HEK293 (cell line): Measurements from ENCODE around the gene OR2V2.

Experiments used
- FEZF1 ChIP-seq: fragments of 450-650 bp; formaldehyde crosslinking; IDR thresholded peaks from 2 replicates; pipeline ENCODE4 v1.5.1; 2016; ENCODE audit warnings: missing biosample characterization, missing genetic modification characterization
- IKZF3 ChIP-seq: fragments of 450-650 bp; IDR thresholded peaks from 2 replicates; pipeline ENCODE4 v1.5.0; 2018; ENCODE audit warnings: missing biosample characterization, mild to moderate bottlenecking, missing genetic modification characterization, moderate library complexity
- KLF10 ChIP-seq: fragments of 450-650 bp; IDR thresholded peaks from 2 replicates; pipeline ENCODE4 v1.5.1; 2018; ENCODE audit warnings: missing biosample characterization, mild to moderate bottlenecking, missing genetic modification characterization
- SCRT1 ChIP-seq: fragments of 450-650 bp; formaldehyde crosslinking; IDR thresholded peaks from 2 replicates; pipeline ENCODE4 v1.5.1; 2016; ENCODE audit warnings: missing biosample characterization, missing genetic modification characterization, borderline replicate concordance
- SP2 ChIP-seq: fragments of 450-650 bp; formaldehyde crosslinking; IDR thresholded peaks from 2 replicates; pipeline ENCODE4 v1.5.1; 2016; ENCODE audit warnings: missing biosample characterization, missing genetic modification characterization
- ZNF146 ChIP-seq: fragments of 450-650 bp; formaldehyde crosslinking; IDR thresholded peaks from 2 replicates; pipeline ENCODE4 v1.5.1; 2016; ENCODE audit warnings: missing biosample characterization, missing genetic modification characterization
- ZNF16 ChIP-seq: fragments of 450-650 bp; formaldehyde crosslinking; IDR thresholded peaks from 2 replicates; pipeline ENCODE4 v1.5.1; 2016; ENCODE audit warnings: low read depth, missing biosample characterization, missing genetic modification characterization
- ZNF169 ChIP-seq: fragments of 450-650 bp; formaldehyde crosslinking; IDR thresholded peaks from 2 replicates; pipeline ENCODE4 v1.5.1; 2016; ENCODE audit warnings: missing biosample characterization, missing genetic modification characterization
- ZNF211 ChIP-seq: fragments of 450-650 bp; formaldehyde crosslinking; IDR thresholded peaks from 2 replicates; pipeline ENCODE4 v1.5.1; 2016; ENCODE audit warnings: low read depth, missing biosample characterization, missing genetic modification characterization
- ZNF214 ChIP-seq: fragments of 450-650 bp; formaldehyde crosslinking; IDR thresholded peaks from 2 replicates; pipeline ENCODE4 v1.5.1; 2017; ENCODE audit warnings: missing biosample characterization, mild to moderate bottlenecking, missing genetic modification characterization, borderline replicate concordance
- ZNF341 ChIP-seq: fragments of 450-650 bp; formaldehyde crosslinking; IDR thresholded peaks from 2 replicates; pipeline ENCODE4; 2016; ENCODE audit warnings: low read depth, missing biosample characterization, missing genetic modification characterization
- ZNF37A ChIP-seq: fragments of 450-650 bp; IDR thresholded peaks from 2 replicates; pipeline ENCODE4 v1.5.1; 2018; ENCODE audit warnings: missing biosample characterization, missing genetic modification characterization
- ZNF48 ChIP-seq: fragments of 450-650 bp; formaldehyde crosslinking; IDR thresholded peaks from 2 replicates; pipeline ENCODE4 v1.5.1; 2016; ENCODE audit warnings: missing biosample characterization, missing genetic modification characterization
- ZNF521 ChIP-seq: fragments of 450-650 bp; formaldehyde crosslinking; IDR thresholded peaks from 2 replicates; pipeline ENCODE4 v1.5.1; 2017; ENCODE audit warnings: missing biosample characterization, mild to moderate bottlenecking, missing genetic modification characterization
- ZNF596 ChIP-seq: fragments of 450-650 bp; IDR thresholded peaks from 2 replicates; pipeline ENCODE4 v1.5.0; 2018; ENCODE audit warnings: missing biosample characterization, mild to moderate bottlenecking, missing genetic modification characterization, moderate library complexity
- ZNF621 ChIP-seq: fragments of 450-650 bp; formaldehyde crosslinking; IDR thresholded peaks from 2 replicates; pipeline ENCODE4 v1.5.1; 2017; ENCODE audit warnings: missing biosample characterization, missing genetic modification characterization
- ZNF623 ChIP-seq: fragments of 450-650 bp; formaldehyde crosslinking; IDR thresholded peaks from 2 replicates; pipeline ENCODE4 v1.5.1; 2016; ENCODE audit warnings: missing biosample characterization, missing genetic modification characterization
- ZNF76 ChIP-seq: fragments of 450-650 bp; formaldehyde crosslinking; IDR thresholded peaks from 2 replicates; pipeline ENCODE4; 2016; ENCODE audit warnings: low read depth, missing biosample characterization, missing genetic modification characterization, borderline replicate concordance
- ZNF777 ChIP-seq: fragments of 450-650 bp; formaldehyde crosslinking; IDR thresholded peaks from 2 replicates; pipeline ENCODE4 v1.5.1; 2017; ENCODE audit warnings: missing biosample characterization, missing genetic modification characterization, borderline replicate concordance
- TF ChIP-seq, protein P1 (sequence below): fragments of 450-650 bp; formaldehyde crosslinking; IDR thresholded peaks from 2 replicates; pipeline ENCODE4 v1.5.1; 2016; ENCODE audit warnings: missing biosample characterization, missing genetic modification characterization
- TF ChIP-seq, protein P2 (sequence below): fragments of 450-650 bp; formaldehyde crosslinking; IDR thresholded peaks from 2 replicates; pipeline ENCODE4 v1.5.1; 2017; ENCODE audit warnings: missing biosample characterization, mild to moderate bottlenecking, missing genetic modification characterization, moderate library complexity
- TF ChIP-seq, protein P3 (sequence below): fragments of 450-650 bp; IDR thresholded peaks from 2 replicates; pipeline ENCODE4 v1.5.1; 2018; ENCODE audit warnings: missing biosample characterization, mild to moderate bottlenecking, missing genetic modification characterization
- TF ChIP-seq, protein P4 (sequence below): fragments of 450-650 bp; formaldehyde crosslinking; IDR thresholded peaks from 2 replicates; pipeline ENCODE4 v1.5.1; 2016; ENCODE audit warnings: missing biosample characterization, missing genetic modification characterization
- TF ChIP-seq, protein P5 (sequence below): fragments of 450-650 bp; formaldehyde crosslinking; IDR thresholded peaks from 2 replicates; pipeline ENCODE4 v1.5.1; 2016; ENCODE audit warnings: missing biosample characterization, missing genetic modification characterization
- TF ChIP-seq, protein P6 (sequence below): fragments of 450-650 bp; formaldehyde crosslinking; IDR thresholded peaks from 2 replicates; pipeline ENCODE4 v1.5.1; 2017; ENCODE audit warnings: missing biosample characterization, missing genetic modification characterization
- TF ChIP-seq, protein P7 (sequence below): fragments of 450-650 bp; formaldehyde crosslinking; IDR thresholded peaks from 2 replicates; pipeline ENCODE4 v1.5.1; 2016; ENCODE audit warnings: missing biosample characterization, missing genetic modification characterization

The OR2V2 gene

DNA sequence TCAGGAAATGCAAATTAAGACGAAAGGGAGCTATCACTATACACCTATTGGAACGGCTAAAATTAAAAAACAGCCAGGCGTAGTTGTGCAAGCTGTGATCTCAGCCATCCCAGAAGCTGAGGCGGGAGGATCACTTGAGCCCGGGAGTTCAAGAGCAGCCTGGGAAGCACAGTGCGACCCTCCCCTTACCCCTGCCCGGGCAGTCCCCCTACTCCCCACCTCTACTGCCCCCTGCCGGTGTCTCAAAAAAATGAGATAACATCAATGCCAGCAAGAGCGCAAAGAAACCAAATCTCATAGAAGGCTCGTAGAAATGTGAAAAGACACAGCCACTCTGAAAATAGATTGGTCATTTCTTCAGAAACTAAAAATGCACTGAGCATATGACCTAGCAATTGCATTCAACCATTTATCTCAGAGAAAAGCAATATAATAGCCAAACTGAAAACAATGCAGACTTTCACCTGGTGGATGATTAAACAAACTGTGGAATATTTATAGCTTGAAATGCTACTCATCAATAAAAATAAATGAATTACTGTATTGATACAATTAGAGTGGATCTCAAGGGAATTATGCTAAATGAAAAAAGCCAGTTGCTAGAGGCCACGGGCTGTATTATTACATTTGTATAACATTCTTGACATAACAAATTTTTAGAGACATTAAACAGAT, 20.6 kb downstream of the OR2V2 start (continued):
- peak; percentile 60 for TF ChIP-seq ZNF341 (tag by site-specific recombination)
- no peak for TF ChIP-seq ZNF37A (tag by site-specific recombination)
- TF ChIP-seq ZNF521 (tag by site-specific recombination) = no peak
- no peak for TF ChIP-seq ZNF146
- TF ChIP-seq, protein P1, sequence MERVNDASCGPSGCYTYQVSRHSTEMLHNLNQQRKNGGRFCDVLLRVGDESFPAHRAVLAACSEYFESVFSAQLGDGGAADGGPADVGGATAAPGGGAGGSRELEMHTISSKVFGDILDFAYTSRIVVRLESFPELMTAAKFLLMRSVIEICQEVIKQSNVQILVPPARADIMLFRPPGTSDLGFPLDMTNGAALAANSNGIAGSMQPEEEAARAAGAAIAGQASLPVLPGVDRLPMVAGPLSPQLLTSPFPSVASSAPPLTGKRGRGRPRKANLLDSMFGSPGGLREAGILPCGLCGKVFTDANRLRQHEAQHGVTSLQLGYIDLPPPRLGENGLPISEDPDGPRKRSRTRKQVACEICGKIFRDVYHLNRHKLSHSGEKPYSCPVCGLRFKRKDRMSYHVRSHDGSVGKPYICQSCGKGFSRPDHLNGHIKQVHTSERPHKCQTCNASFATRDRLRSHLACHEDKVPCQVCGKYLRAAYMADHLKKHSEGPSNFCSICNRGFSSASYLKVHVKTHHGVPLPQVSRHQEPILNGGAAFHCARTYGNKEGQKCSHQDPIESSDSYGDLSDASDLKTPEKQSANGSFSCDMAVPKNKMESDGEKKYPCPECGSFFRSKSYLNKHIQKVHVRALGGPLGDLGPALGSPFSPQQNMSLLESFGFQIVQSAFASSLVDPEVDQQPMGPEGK = peak; percentile 68; the same call in 1 of the 2 replicates
- no peak for TF ChIP-seq ZNF211 (tag by site-specific recombination)
- TF ChIP-seq ZNF621 (tag by site-specific recombination) = no peak
- TF ChIP-seq, protein P2, sequence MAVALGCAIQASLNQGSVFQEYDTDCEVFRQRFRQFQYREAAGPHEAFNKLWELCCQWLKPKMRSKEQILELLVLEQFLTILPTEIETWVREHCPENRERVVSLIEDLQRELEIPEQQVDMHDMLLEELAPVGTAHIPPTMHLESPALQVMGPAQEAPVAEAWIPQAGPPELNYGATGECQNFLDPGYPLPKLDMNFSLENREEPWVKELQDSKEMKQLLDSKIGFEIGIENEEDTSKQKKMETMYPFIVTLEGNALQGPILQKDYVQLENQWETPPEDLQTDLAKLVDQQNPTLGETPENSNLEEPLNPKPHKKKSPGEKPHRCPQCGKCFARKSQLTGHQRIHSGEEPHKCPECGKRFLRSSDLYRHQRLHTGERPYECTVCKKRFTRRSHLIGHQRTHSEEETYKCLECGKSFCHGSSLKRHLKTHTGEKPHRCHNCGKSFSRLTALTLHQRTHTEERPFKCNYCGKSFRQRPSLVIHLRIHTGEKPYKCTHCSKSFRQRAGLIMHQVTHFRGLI (tag by site-specific recombination) = no peak
- TF ChIP-seq, protein P3, sequence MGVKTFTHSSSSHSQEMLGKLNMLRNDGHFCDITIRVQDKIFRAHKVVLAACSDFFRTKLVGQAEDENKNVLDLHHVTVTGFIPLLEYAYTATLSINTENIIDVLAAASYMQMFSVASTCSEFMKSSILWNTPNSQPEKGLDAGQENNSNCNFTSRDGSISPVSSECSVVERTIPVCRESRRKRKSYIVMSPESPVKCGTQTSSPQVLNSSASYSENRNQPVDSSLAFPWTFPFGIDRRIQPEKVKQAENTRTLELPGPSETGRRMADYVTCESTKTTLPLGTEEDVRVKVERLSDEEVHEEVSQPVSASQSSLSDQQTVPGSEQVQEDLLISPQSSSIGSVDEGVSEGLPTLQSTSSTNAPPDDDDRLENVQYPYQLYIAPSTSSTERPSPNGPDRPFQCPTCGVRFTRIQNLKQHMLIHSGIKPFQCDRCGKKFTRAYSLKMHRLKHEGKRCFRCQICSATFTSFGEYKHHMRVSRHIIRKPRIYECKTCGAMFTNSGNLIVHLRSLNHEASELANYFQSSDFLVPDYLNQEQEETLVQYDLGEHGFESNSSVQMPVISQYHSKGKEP (tag by site-specific recombination) = no peak
- TF ChIP-seq SP2 = peak; percentile 50
- peak; percentile 51; the same call in 1 of the 2 replicates for TF ChIP-seq ZNF76
- TF ChIP-seq, protein P4, sequence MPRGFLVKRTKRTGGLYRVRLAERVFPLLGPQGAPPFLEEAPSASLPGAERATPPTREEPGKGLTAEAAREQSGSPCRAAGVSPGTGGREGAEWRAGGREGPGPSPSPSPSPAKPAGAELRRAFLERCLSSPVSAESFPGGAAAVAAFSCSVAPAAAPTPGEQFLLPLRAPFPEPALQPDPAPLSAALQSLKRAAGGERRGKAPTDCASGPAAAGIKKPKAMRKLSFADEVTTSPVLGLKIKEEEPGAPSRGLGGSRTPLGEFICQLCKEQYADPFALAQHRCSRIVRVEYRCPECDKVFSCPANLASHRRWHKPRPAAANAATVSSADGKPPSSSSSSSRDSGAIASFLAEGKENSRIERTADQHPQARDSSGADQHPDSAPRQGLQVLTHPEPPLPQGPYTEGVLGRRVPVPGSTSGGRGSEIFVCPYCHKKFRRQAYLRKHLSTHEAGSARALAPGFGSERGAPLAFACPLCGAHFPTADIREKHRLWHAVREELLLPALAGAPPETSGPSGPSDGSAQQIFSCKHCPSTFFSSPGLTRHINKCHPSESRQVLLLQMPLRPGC (tag by site-specific recombination) = no peak
- no peak for TF ChIP-seq ZNF214 (tag by site-specific recombination)
- TF ChIP-seq, protein P5, sequence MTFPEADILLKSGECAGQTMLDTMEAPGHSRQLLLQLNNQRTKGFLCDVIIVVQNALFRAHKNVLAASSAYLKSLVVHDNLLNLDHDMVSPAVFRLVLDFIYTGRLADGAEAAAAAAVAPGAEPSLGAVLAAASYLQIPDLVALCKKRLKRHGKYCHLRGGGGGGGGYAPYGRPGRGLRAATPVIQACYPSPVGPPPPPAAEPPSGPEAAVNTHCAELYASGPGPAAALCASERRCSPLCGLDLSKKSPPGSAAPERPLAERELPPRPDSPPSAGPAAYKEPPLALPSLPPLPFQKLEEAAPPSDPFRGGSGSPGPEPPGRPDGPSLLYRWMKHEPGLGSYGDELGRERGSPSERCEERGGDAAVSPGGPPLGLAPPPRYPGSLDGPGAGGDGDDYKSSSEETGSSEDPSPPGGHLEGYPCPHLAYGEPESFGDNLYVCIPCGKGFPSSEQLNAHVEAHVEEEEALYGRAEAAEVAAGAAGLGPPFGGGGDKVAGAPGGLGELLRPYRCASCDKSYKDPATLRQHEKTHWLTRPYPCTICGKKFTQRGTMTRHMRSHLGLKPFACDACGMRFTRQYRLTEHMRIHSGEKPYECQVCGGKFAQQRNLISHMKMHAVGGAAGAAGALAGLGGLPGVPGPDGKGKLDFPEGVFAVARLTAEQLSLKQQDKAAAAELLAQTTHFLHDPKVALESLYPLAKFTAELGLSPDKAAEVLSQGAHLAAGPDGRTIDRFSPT (tag by site-specific recombination) = peak; percentile 40; the same call in 1 of the 2 replicates
- TF ChIP-seq ZNF623 (tag by site-specific recombination) = no peak
- TF ChIP-seq, protein P6, sequence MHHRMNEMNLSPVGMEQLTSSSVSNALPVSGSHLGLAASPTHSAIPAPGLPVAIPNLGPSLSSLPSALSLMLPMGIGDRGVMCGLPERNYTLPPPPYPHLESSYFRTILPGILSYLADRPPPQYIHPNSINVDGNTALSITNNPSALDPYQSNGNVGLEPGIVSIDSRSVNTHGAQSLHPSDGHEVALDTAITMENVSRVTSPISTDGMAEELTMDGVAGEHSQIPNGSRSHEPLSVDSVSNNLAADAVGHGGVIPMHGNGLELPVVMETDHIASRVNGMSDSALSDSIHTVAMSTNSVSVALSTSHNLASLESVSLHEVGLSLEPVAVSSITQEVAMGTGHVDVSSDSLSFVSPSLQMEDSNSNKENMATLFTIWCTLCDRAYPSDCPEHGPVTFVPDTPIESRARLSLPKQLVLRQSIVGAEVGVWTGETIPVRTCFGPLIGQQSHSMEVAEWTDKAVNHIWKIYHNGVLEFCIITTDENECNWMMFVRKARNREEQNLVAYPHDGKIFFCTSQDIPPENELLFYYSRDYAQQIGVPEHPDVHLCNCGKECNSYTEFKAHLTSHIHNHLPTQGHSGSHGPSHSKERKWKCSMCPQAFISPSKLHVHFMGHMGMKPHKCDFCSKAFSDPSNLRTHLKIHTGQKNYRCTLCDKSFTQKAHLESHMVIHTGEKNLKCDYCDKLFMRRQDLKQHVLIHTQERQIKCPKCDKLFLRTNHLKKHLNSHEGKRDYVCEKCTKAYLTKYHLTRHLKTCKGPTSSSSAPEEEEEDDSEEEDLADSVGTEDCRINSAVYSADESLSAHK = no peak
- TF ChIP-seq ZNF596 (tag by site-specific recombination) = no peak
- no peak for TF ChIP-seq FEZF1
- TF ChIP-seq ZNF777 (tag by site-specific recombination) = no peak
- TF ChIP-seq ZNF48 (tag by site-specific recombination) = no peak
- no peak for TF ChIP-seq ZNF169
- no peak for TF ChIP-seq KLF10 (tag by site-specific recombination)
- no peak for TF ChIP-seq SCRT1 (tag by site-specific recombination)
- TF ChIP-seq ZNF16 (tag by site-specific recombination) = no peak
- peak; percentile 41; the same call in 1 of the 2 replicates for TF ChIP-seq IKZF3
- TF ChIP-seq, protein P7, sequence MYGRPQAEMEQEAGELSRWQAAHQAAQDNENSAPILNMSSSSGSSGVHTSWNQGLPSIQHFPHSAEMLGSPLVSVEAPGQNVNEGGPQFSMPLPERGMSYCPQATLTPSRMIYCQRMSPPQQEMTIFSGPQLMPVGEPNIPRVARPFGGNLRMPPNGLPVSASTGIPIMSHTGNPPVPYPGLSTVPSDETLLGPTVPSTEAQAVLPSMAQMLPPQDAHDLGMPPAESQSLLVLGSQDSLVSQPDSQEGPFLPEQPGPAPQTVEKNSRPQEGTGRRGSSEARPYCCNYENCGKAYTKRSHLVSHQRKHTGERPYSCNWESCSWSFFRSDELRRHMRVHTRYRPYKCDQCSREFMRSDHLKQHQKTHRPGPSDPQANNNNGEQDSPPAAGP = peak; percentile 19; the same call in 1 of the 2 replicates
